ENCODE measurements around the gene KBTBD2. TPM values are rescaled to one million over a fixed set of nuclear protein-coding genes. Genes with fewer than 3 reads are reported as not detected.
A peak's percentile ranks its signal among the peaks of the same experiment; 100 is the strongest.

The KBTBD2 gene
- polyA plus RNA-seq (2012; ENCODE audit: insufficient read depth, insufficient read length, low read depth): 40.7 TPM

GRCh38 chr7:32891043-32891799 is at the start of gene KBTBD2:
Gene KBTBD2 (minus strand): TSS chr7:32891760. CDS start chr7:32879604, 12,156 bp downstream.
- Histone ChIP-seq H3K4me3 (ENCODE audit: low read depth, low read length) (peak within 1 kb of the TSS; percentile 86), H3K27me3 (no peaks in the 10 kb centered on the region), H3K9me3 (no peaks in the 10 kb centered on the region), H3K36me3 (no peaks in the 10 kb centered on the region; the same call in 1 of the 2 replicates), H3K4me1 (peaks cover 3% of the 10 kb centered on the region; the same call in 1 of the 2 replicates)
- TF ChIP-seq CTCF (IDR thresholded peaks at IDR 0.05; ENCODE audit: low read depth, low read length): no peak
- peak; percentile 92 for DNase-seq

- no peaks in the 10 kb centered on the region for H3K9me3 ChIP-seq
- H3K4me1 ChIP-seq: peaks cover 8% of the 10 kb centered on the region; the same call in 1 of the 2 replicates
- no peak for DNase-seq
- H3K27me3 ChIP-seq: no peaks in the 10 kb centered on the region
- H3K4me3 ChIP-seq (ENCODE audit: low read depth, low read length): peak overlapping the region; percentile 88
- TF ChIP-seq CTCF (IDR thresholded peaks at IDR 0.05; ENCODE audit: low read depth, low read length): no peak
- peaks cover 7% of the 10 kb centered on the region for H3K36me3 ChIP-seq
These were observed 49.6 kb upstream of the KBTBD2 start for GRCh38 chr7:32941181-32941580.

GRCh38 chr7:32937344-32938174 is 46.0 kb upstream of the KBTBD2 start:
- no peaks in the 10 kb centered on the region for H3K9me3 ChIP-seq
- peaks cover 12% of the 10 kb centered on the region for H3K36me3 ChIP-seq
- H3K4me3 ChIP-seq (ENCODE audit: low read depth, low read length): no peak overlapping the region
- peaks cover 8% of the 10 kb centered on the region; the same call in 1 of the 2 replicates for H3K4me1 ChIP-seq
- no peak for TF ChIP-seq CTCF (IDR thresholded peaks at IDR 0.05; ENCODE audit: low read depth, low read length)
- DNase-seq: peak; percentile 74
- no peaks in the 10 kb centered on the region for H3K27me3 ChIP-seq

GRCh38 chr7:32936689-32937088 is 45.1 kb upstream of the KBTBD2 start:
- no peaks in the 10 kb centered on the region for H3K27me3 ChIP-seq
- H3K9me3 ChIP-seq: no peaks in the 10 kb centered on the region
- no peak for TF ChIP-seq CTCF (IDR thresholded peaks at IDR 0.05; ENCODE audit: low read depth, low read length)
- H3K36me3 ChIP-seq: peaks cover 16% of the 10 kb centered on the region
- no peak overlapping the region for H3K4me3 ChIP-seq (ENCODE audit: low read depth, low read length)
- DNase-seq: no peak
- peaks cover 8% of the 10 kb centered on the region; the same call in 1 of the 2 replicates for H3K4me1 ChIP-seq

- no peaks in the 10 kb centered on the region for H3K9me3 ChIP-seq
- no peak for DNase-seq
- no peaks in the 10 kb centered on the region for H3K27me3 ChIP-seq
These were observed 44.0 kb upstream of the KBTBD2 start for GRCh38 chr7:32935558-32935957.

More at GRCh38 chr7:32935558-32935957, 44.0 kb upstream of the KBTBD2 start:
- Histone ChIP-seq H3K36me3 (peaks cover 20% of the 10 kb centered on the region), H3K4me3 (ENCODE audit: low read depth, low read length) (no peak overlapping the region), H3K4me1 (peaks cover 8% of the 10 kb centered on the region; the same call in 1 of the 2 replicates)
- TF ChIP-seq CTCF (IDR thresholded peaks at IDR 0.05; ENCODE audit: low read depth, low read length): no peak
